B cell (primary cell): ENCODE measurements around the gene MED26. TPM values are rescaled to one million over a fixed set of nuclear protein-coding genes. Genes with fewer than 3 reads are reported as not detected.

Experiments
- ATAC-seq: fragments of 200-7000 bp; cut with Tn5 transposase; one replicate; pipeline ENCODE4 v1.10.0; 2021; ENCODE audit warnings: low read depth, mild to moderate bottlenecking, moderate number of reproducible peaks, moderate library complexity
- CTCF ChIA-PET: fragments of 350-600 bp; sonication (Branson Sonifier 250); formaldehyde crosslinking; loops from one replicate; lab custom pipeline; 2021; ENCODE audit warnings: antibody characterized with exemption, inconsistent platforms; lab: Charles Lee
- POLR2A ChIA-PET: fragments of 350-600 bp; sonication (Branson Sonifier 250); formaldehyde crosslinking; loops from one replicate; lab custom pipeline; 2021; ENCODE audit warnings: antibody characterized with exemption; lab: Charles Lee
- DNase-seq: peaks from one replicate; pipeline ENCODE4 v3.0.0; 2013
- H2AFZ ChIP-seq: 2 replicates; pipeline ENCODE4 v1.6.1; 2012; ENCODE audit warnings: mild to moderate bottlenecking, low read depth, low read length; ENCODE audit not compliant: insufficient read depth, poor library complexity, severe bottlenecking
- H3K27ac ChIP-seq, 2 donors: 1 replicate in 1 of 2; 2 replicates in 1 of 2; pipeline ENCODE4 v1.5.1; 2012 to 2013; ENCODE audit warnings: low read length in 2 of 2, mild to moderate bottlenecking in 2 of 2, moderate library complexity in 1 of 2
- H3K27me3 ChIP-seq, 4 experiments: fragments of 200-600 bp in 1 of 4; sonication (generic) in 1 of 4; replicated peaks in 1 of 4; 1 replicate in 2 of 4; 2 replicates in 2 of 4; pipeline versions ENCODE4 v1.6.1 to v1.7.0; 2013 to 2016; ENCODE audit warnings: low read length in 3 of 4, mild to moderate bottlenecking in 2 of 4, mixed read lengths in 1 of 4, moderate library complexity in 1 of 4; ENCODE audit not compliant: insufficient read depth in 4 of 4, control insufficient read depth in 3 of 4; ENCODE audit errors: control extremely low read depth in 1 of 4
- H3K36me3 ChIP-seq, 2 experiments: replicated peaks in 1 of 2; 1 replicate in 1 of 2; 2 replicates in 1 of 2; pipeline versions ENCODE4 v1.6.1 to v1.7.1; 2013; ENCODE audit warnings: low read length in 1 of 2; ENCODE audit not compliant: insufficient read depth in 2 of 2, control insufficient read depth in 1 of 2; ENCODE audit errors: control extremely low read depth in 1 of 2, extremely low read depth in 1 of 2
- H3K4me1 ChIP-seq, 2 donors: fragments of 200-600 bp in 1 of 2; sonication (generic) in 1 of 2; 1 replicate in 1 of 2; 2 replicates in 1 of 2; pipeline versions ENCODE4 v1.5.1 to v1.6.1; 2013 to 2017; ENCODE audit warnings: low read length in 2 of 2; ENCODE audit not compliant: control insufficient read depth in 2 of 2, insufficient read depth in 2 of 2
- H3K4me2 ChIP-seq: replicated peaks from 2 replicates; pipeline ENCODE3; 2012; ENCODE audit warnings: mild to moderate bottlenecking, low read depth, low read length; ENCODE audit not compliant: poor library complexity, severe bottlenecking
- H3K4me3 ChIP-seq, 5 experiments: fragments of 200-600 bp in 1 of 5; sonication (generic) in 1 of 5; 1 replicate in 3 of 5; 2 replicates in 2 of 5; pipeline versions ENCODE4 v1.5.1 to v1.7.0; 2011 to 2016; ENCODE audit warnings: low read length in 4 of 5, mild to moderate bottlenecking in 4 of 5, low read depth in 2 of 5, control low read depth in 1 of 5, moderate library complexity in 1 of 5; ENCODE audit not compliant: insufficient read depth in 1 of 5; ENCODE audit errors: control extremely low read depth in 1 of 5, extremely low read depth in 1 of 5
- H3K79me2 ChIP-seq: fragments of 200-600 bp; sonication (generic); one replicate; pipeline ENCODE4 v1.6.0; 2016; ENCODE audit warnings: low read length; ENCODE audit not compliant: control insufficient read depth, insufficient read depth
- H3K9ac ChIP-seq: fragments of 200-600 bp; sonication (generic); 2 replicates; pipeline ENCODE4 v1.6.1; 2017; ENCODE audit warnings: mild to moderate bottlenecking, low read length, moderate library complexity
- H3K9me3 ChIP-seq, 3 donors: one replicate each; pipeline versions ENCODE4 v1.6.1 to v1.7.1; 2013; ENCODE audit warnings: low read length in 2 of 3; ENCODE audit not compliant: control insufficient read depth in 2 of 3, insufficient read depth in 1 of 3; ENCODE audit errors: control extremely low read depth in 1 of 3
- H4K20me1 ChIP-seq: 2 replicates; pipeline ENCODE4 v1.6.0; 2012; ENCODE audit warnings: mild to moderate bottlenecking, low read length; ENCODE audit not compliant: insufficient read depth, control insufficient read depth, poor library complexity, severe bottlenecking
- H3K27ac Mint-ChIP-seq: one replicate; pipeline ENCODE4 v1.8.0; 2021; ENCODE audit warnings: mixed read lengths
- H3K27me3 Mint-ChIP-seq: one replicate; pipeline ENCODE4 v1.8.0; 2021; ENCODE audit warnings: mixed read lengths
- H3K4me1 Mint-ChIP-seq: one replicate; pipeline ENCODE4 v1.8.0; 2021; ENCODE audit warnings: mixed read lengths
- H3K4me3 Mint-ChIP-seq: one replicate; pipeline ENCODE4 v1.8.0; 2021; ENCODE audit warnings: mixed read lengths
- H3K9me3 Mint-ChIP-seq: one replicate; pipeline ENCODE4 v1.8.0; 2022; ENCODE audit warnings: mixed read lengths; ENCODE audit not compliant: insufficient read depth
- EZH2 ChIP-seq: IDR thresholded peaks from 2 replicates; pipeline ENCODE4 v1.6.1; 2012; ENCODE audit warnings: borderline replicate concordance, low read depth, mild to moderate bottlenecking, moderate library complexity, low read length; ENCODE audit not compliant: insufficient read depth, poor library complexity, severe bottlenecking
- WGBS: methylation state at CpG from one replicate; pipeline ENCODE4 v1.1.5; 2013; ENCODE audit warnings: missing lambda C conversion rate; ENCODE audit not compliant: insufficient coverage; 5-methylcytosine and 5-hydroxymethylcytosine counted together
- intact Hi-C: fragments of 100-400 bp; cut with micrococcal nuclease; formaldehyde crosslinking; loops from one replicate; pipeline ENCODE4 v1.10.0; 2022
- polyA plus RNA-seq: library from polyadenylated mRNA; depleted of rRNA; stranded (reverse); fragments of >200 nt; gene quantifications from 2 replicates; pipeline ENCODE4 v1.2.3, GENCODE V29; 2012
- total RNA-seq, 2 donors: library from RNA; stranded (reverse); fragments of 120-200 nt in 1 of 2; gene quantifications; 1 replicate in 1 of 2; 2 replicates in 1 of 2; pipeline versions ENCODE4 v1.2.3 to v1.2.4, GENCODE V29; 2013 to 2022
- TF ChIP-seq, protein P1 (sequence below): fragments of 200-600 bp; IDR thresholded peaks from one replicate; pipeline ENCODE4 v1.8.0; 2022; ENCODE audit warnings: antibody characterized with exemption, mild to moderate bottlenecking

MED26 gene
- total and polyA plus RNA-seq, 2 donors (not counting 1 experiment from before 2014, with no cell fraction given): 15.6 to 33.6 TPM

DNA sequence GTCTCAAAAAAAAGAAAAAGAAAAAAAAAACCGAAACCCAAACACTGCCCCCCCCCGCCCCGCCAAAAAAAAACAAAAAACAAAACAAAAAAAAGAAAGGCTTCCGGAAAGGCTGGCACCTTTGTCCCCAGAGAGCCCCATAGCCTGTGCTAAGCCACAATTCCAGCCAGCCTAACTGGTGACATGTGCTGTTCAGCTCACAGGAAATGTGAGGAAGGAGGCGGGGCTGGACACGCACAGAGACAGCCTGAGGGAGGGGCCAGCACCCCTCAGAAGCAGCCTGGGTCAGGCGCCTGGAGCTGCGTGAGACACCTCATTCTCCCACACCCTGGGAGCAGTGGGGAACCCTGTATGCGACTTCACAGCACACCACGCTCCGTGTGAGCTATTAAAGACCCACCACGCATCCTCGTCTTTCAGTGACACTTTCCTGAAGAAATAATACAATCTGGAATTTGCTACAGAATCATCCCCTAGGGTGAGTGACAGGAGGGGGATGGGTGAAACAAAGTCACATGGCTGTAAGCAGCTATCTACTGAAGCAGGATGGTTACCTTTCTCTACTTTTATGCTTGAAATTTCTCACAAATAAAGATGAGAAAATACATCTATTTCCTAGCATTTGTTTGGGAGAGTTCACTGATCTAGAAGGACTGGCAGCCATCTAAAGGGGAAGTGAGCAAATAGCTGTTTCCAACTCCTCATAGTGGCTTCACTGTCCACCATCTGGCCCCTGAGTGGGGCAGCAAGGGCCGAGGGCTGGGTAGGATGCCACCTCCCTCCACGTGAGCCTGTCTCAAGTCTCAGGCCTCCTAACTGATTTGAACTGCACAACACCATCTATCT, 43.5 kb downstream of the MED26 start:
- TF ChIP-seq, protein P1, sequence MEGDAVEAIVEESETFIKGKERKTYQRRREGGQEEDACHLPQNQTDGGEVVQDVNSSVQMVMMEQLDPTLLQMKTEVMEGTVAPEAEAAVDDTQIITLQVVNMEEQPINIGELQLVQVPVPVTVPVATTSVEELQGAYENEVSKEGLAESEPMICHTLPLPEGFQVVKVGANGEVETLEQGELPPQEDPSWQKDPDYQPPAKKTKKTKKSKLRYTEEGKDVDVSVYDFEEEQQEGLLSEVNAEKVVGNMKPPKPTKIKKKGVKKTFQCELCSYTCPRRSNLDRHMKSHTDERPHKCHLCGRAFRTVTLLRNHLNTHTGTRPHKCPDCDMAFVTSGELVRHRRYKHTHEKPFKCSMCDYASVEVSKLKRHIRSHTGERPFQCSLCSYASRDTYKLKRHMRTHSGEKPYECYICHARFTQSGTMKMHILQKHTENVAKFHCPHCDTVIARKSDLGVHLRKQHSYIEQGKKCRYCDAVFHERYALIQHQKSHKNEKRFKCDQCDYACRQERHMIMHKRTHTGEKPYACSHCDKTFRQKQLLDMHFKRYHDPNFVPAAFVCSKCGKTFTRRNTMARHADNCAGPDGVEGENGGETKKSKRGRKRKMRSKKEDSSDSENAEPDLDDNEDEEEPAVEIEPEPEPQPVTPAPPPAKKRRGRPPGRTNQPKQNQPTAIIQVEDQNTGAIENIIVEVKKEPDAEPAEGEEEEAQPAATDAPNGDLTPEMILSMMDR: no peak
- no peak for TF ChIP-seq EZH2
- H2AFZ ChIP-seq: no peak overlapping the region
- ChIA-PET CTCF (interaction anchor here (0.7 to 2.7 kb wide), 10 partner anchors 11 to 467 kb away, joined by 3 to 18 read pairs (median 4); partner anchors contain the start of genes C19orf44, MED26, SLC35E1 and SMIM7), POLR2A (interaction anchor here (0.6 to 7.0 kb wide), 21 partner anchors 10 to 527 kb away, joined by 3 to 73 read pairs (median 5); partner anchors contain the start of genes MED26, SLC35E1, SMIM7 and TMEM38A)
- H3K27ac ChIP-seq: peak overlapping the region; percentile 98 to 99
- peak; percentile 53 for ATAC-seq
- peak overlapping the region; percentile 89 for H3K9ac ChIP-seq
- no peaks in the 10 kb centered on the region for H3K27me3 ChIP-seq
- H3K4me1 ChIP-seq: peaks cover 62 to 80% of the 10 kb centered on the region in 2 donors
- Mint-ChIP-seq H3K27me3 (no peaks in the 10 kb centered on the region), H3K4me1 (peaks cover 89% of the 10 kb centered on the region), H3K9me3 (no peaks in the 10 kb centered on the region), H3K4me3 (peak overlapping the region; percentile 97), H3K27ac (peak overlapping the region; percentile 100)
- peaks cover 88% of the 10 kb centered on the region for H3K79me2 ChIP-seq
- H3K36me3 ChIP-seq: peaks cover 0 to 10% of the 10 kb centered on the region in 2 experiments
- intact Hi-C loops: loop anchor here (1.0 to 10.0 kb wide), 8 partner anchors 12 to 723 kb away; partner anchors contain the start of genes CHERP, DDA1, HSH2D and MRPL34
- H3K4me3 ChIP-seq: peak overlapping the region; percentile 68 to 93 (median 85)
- no peaks in the 10 kb centered on the region for H3K9me3 ChIP-seq
- peak; percentile 98 for DNase-seq
- peak overlapping the region; percentile 88 for H3K4me2 ChIP-seq
- peaks cover 53% of the 10 kb centered on the region for H4K20me1 ChIP-seq
- 1% methylated on average over 9 of the region's 15 CpGs for WGBS
